B cell (primary cell): Measurements from ENCODE around the gene EEF1A2. TPM values are rescaled to one million over a fixed set of nuclear protein-coding genes. Genes with fewer than 3 reads are reported as not detected.

ENCODE experiments used
- ATAC-seq: fragments of 200-7000 bp; cut with Tn5 transposase; one replicate; pipeline ENCODE4 v1.10.0; 2021; ENCODE audit warnings: low read depth, mild to moderate bottlenecking, moderate number of reproducible peaks, moderate library complexity
- CTCF ChIA-PET: fragments of 350-600 bp; sonication (Branson Sonifier 250); formaldehyde crosslinking; loops from one replicate; lab custom pipeline; 2021; ENCODE audit warnings: antibody characterized with exemption, inconsistent platforms; lab: Charles Lee
- POLR2A ChIA-PET: fragments of 350-600 bp; sonication (Branson Sonifier 250); formaldehyde crosslinking; loops from one replicate; lab custom pipeline; 2021; ENCODE audit warnings: antibody characterized with exemption; lab: Charles Lee
- DNase-seq: peaks from one replicate; pipeline ENCODE4 v3.0.0; 2013
- H2AFZ ChIP-seq: 2 replicates; pipeline ENCODE4 v1.6.1; 2012; ENCODE audit warnings: mild to moderate bottlenecking, low read depth, low read length; ENCODE audit not compliant: insufficient read depth, poor library complexity, severe bottlenecking
- H3K27ac ChIP-seq, 2 donors: 1 replicate in 1 of 2; 2 replicates in 1 of 2; pipeline ENCODE4 v1.5.1; 2012 to 2013; ENCODE audit warnings: low read length in 2 of 2, mild to moderate bottlenecking in 2 of 2, moderate library complexity in 1 of 2
- H3K27me3 ChIP-seq, 4 experiments: fragments of 200-600 bp in 1 of 4; sonication (generic) in 1 of 4; replicated peaks in 1 of 4; 1 replicate in 2 of 4; 2 replicates in 2 of 4; pipeline versions ENCODE4 v1.6.1 to v1.7.0; 2013 to 2016; ENCODE audit warnings: low read length in 3 of 4, mild to moderate bottlenecking in 2 of 4, mixed read lengths in 1 of 4, moderate library complexity in 1 of 4; ENCODE audit not compliant: insufficient read depth in 4 of 4, control insufficient read depth in 3 of 4; ENCODE audit errors: control extremely low read depth in 1 of 4
- H3K36me3 ChIP-seq, 2 experiments: replicated peaks in 1 of 2; 1 replicate in 1 of 2; 2 replicates in 1 of 2; pipeline versions ENCODE4 v1.6.1 to v1.7.1; 2013; ENCODE audit warnings: low read length in 1 of 2; ENCODE audit not compliant: insufficient read depth in 2 of 2, control insufficient read depth in 1 of 2; ENCODE audit errors: control extremely low read depth in 1 of 2, extremely low read depth in 1 of 2
- H3K4me1 ChIP-seq, 2 donors: fragments of 200-600 bp in 1 of 2; sonication (generic) in 1 of 2; 1 replicate in 1 of 2; 2 replicates in 1 of 2; pipeline versions ENCODE4 v1.5.1 to v1.6.1; 2013 to 2017; ENCODE audit warnings: low read length in 2 of 2; ENCODE audit not compliant: control insufficient read depth in 2 of 2, insufficient read depth in 2 of 2
- H3K4me2 ChIP-seq: replicated peaks from 2 replicates; pipeline ENCODE3; 2012; ENCODE audit warnings: mild to moderate bottlenecking, low read depth, low read length; ENCODE audit not compliant: poor library complexity, severe bottlenecking
- H3K4me3 ChIP-seq, 5 experiments: fragments of 200-600 bp in 1 of 5; sonication (generic) in 1 of 5; 1 replicate in 3 of 5; 2 replicates in 2 of 5; pipeline versions ENCODE4 v1.5.1 to v1.7.0; 2011 to 2016; ENCODE audit warnings: low read length in 4 of 5, mild to moderate bottlenecking in 4 of 5, low read depth in 2 of 5, control low read depth in 1 of 5, moderate library complexity in 1 of 5; ENCODE audit not compliant: insufficient read depth in 1 of 5; ENCODE audit errors: control extremely low read depth in 1 of 5, extremely low read depth in 1 of 5
- H3K79me2 ChIP-seq: fragments of 200-600 bp; sonication (generic); one replicate; pipeline ENCODE4 v1.6.0; 2016; ENCODE audit warnings: low read length; ENCODE audit not compliant: control insufficient read depth, insufficient read depth
- H3K9ac ChIP-seq: fragments of 200-600 bp; sonication (generic); 2 replicates; pipeline ENCODE4 v1.6.1; 2017; ENCODE audit warnings: mild to moderate bottlenecking, low read length, moderate library complexity
- H3K9me3 ChIP-seq, 3 donors: one replicate each; pipeline versions ENCODE4 v1.6.1 to v1.7.1; 2013; ENCODE audit warnings: low read length in 2 of 3; ENCODE audit not compliant: control insufficient read depth in 2 of 3, insufficient read depth in 1 of 3; ENCODE audit errors: control extremely low read depth in 1 of 3
- H4K20me1 ChIP-seq: 2 replicates; pipeline ENCODE4 v1.6.0; 2012; ENCODE audit warnings: mild to moderate bottlenecking, low read length; ENCODE audit not compliant: insufficient read depth, control insufficient read depth, poor library complexity, severe bottlenecking
- H3K27ac Mint-ChIP-seq: one replicate; pipeline ENCODE4 v1.8.0; 2021; ENCODE audit warnings: mixed read lengths
- H3K27me3 Mint-ChIP-seq: one replicate; pipeline ENCODE4 v1.8.0; 2021; ENCODE audit warnings: mixed read lengths
- H3K4me1 Mint-ChIP-seq: one replicate; pipeline ENCODE4 v1.8.0; 2021; ENCODE audit warnings: mixed read lengths
- H3K4me3 Mint-ChIP-seq: one replicate; pipeline ENCODE4 v1.8.0; 2021; ENCODE audit warnings: mixed read lengths
- H3K9me3 Mint-ChIP-seq: one replicate; pipeline ENCODE4 v1.8.0; 2022; ENCODE audit warnings: mixed read lengths; ENCODE audit not compliant: insufficient read depth
- CTCF ChIP-seq: fragments of 200-600 bp; IDR thresholded peaks from one replicate; pipeline ENCODE4 v1.8.0; 2022; ENCODE audit warnings: antibody characterized with exemption, mild to moderate bottlenecking
- EZH2 ChIP-seq: IDR thresholded peaks from 2 replicates; pipeline ENCODE4 v1.6.1; 2012; ENCODE audit warnings: borderline replicate concordance, low read depth, mild to moderate bottlenecking, moderate library complexity, low read length; ENCODE audit not compliant: insufficient read depth, poor library complexity, severe bottlenecking
- WGBS: methylation state at CpG from one replicate; pipeline ENCODE4 v1.1.5; 2013; ENCODE audit warnings: missing lambda C conversion rate; ENCODE audit not compliant: insufficient coverage; 5-methylcytosine and 5-hydroxymethylcytosine counted together
- intact Hi-C: fragments of 100-400 bp; cut with micrococcal nuclease; formaldehyde crosslinking; loops from one replicate; pipeline ENCODE4 v1.10.0; 2022
- polyA plus RNA-seq: library from polyadenylated mRNA; depleted of rRNA; stranded (reverse); fragments of >200 nt; gene quantifications from 2 replicates; pipeline ENCODE4 v1.2.3, GENCODE V29; 2012
- total RNA-seq, 2 donors: library from RNA; stranded (reverse); fragments of 120-200 nt in 1 of 2; gene quantifications; 1 replicate in 1 of 2; 2 replicates in 1 of 2; pipeline versions ENCODE4 v1.2.3 to v1.2.4, GENCODE V29; 2013 to 2022

Gene EEF1A2
- total and polyA plus RNA-seq, 2 donors (not counting 1 experiment from before 2014, with no cell fraction given), result 2.2 to 2.9 TPM

GRCh38 chr20:63469713-63470101, 29.2 kb downstream of the EEF1A2 start:
- ChIA-PET CTCF (no interaction called here), POLR2A (no interaction called here)
- ATAC-seq (no peak), DNase-seq (no peak)
- H3K27ac ChIP-seq, result no peak overlapping the region
- no peaks in the 10 kb centered on the region for H3K9me3 Mint-ChIP-seq
- H3K27me3 Mint-ChIP-seq, result peaks cover 35% of the 10 kb centered on the region
- H3K36me3 ChIP-seq, result no peaks in the 10 kb centered on the region
- no peak overlapping the region for H3K4me3 ChIP-seq
- H3K4me3 Mint-ChIP-seq, result no peak overlapping the region
- TF ChIP-seq EZH2 (no peak), CTCF (no peak)
- H3K27ac Mint-ChIP-seq, result no peak overlapping the region
- H3K4me1 Mint-ChIP-seq, result peaks cover 7% of the 10 kb centered on the region
- H3K9me3 ChIP-seq, result peaks cover 0 to 2% (median 0%) of the 10 kb centered on the region in 3 donors
- H4K20me1 ChIP-seq, result no peaks in the 10 kb centered on the region
- peaks cover 4 to 6% of the 10 kb centered on the region in 2 donors for H3K4me1 ChIP-seq
- intact Hi-C loops, result no loop called here
- WGBS, result 83% methylated on average over 13 of the region's 13 CpGs
- no peak overlapping the region for H2AFZ ChIP-seq
- no peak overlapping the region for H3K4me2 ChIP-seq
- H3K27me3 ChIP-seq, result peaks cover 0 to 41% (median 11%) of the 10 kb centered on the region in 4 experiments
- H3K9ac ChIP-seq, result no peak overlapping the region
- no peaks in the 10 kb centered on the region for H3K79me2 ChIP-seq

- peaks cover 33% of the 10 kb centered on the region for H3K27me3 Mint-ChIP-seq
- peaks cover 4% of the 10 kb centered on the region for H3K4me1 Mint-ChIP-seq
- DNase-seq (no peak), ATAC-seq (no peak)
- Histone ChIP-seq H3K4me1 (peaks cover 4 to 6% of the 10 kb centered on the region in 2 donors), H2AFZ (no peak overlapping the region), H3K27ac (no peak overlapping the region), H3K27me3 (peaks cover 0 to 35% (median 8%) of the 10 kb centered on the region in 4 experiments), H3K9ac (no peak overlapping the region), H3K9me3 (peaks cover 0 to 2% (median 0%) of the 10 kb centered on the region in 3 donors), H3K79me2 (no peaks in the 10 kb centered on the region), H3K4me2 (no peak overlapping the region), H3K4me3 (no peak overlapping the region), H3K36me3 (no peaks in the 10 kb centered on the region), H4K20me1 (no peaks in the 10 kb centered on the region)
- no peak overlapping the region for H3K4me3 Mint-ChIP-seq
- intact Hi-C loops, result no loop called here
- no peak overlapping the region for H3K27ac Mint-ChIP-seq
- no peaks in the 10 kb centered on the region for H3K9me3 Mint-ChIP-seq
- CTCF ChIA-PET, result no interaction called here
- WGBS, result 82% methylated on average over 20 of the region's 22 CpGs
- TF ChIP-seq CTCF (no peak), EZH2 (no peak)
- POLR2A ChIA-PET, result no interaction called here
Observed at GRCh38 chr20:63469019-63469712, 29.7 kb downstream of the EEF1A2 start.
